GM18517 (cell line): ENCODE results near the gene ZNF324.

Experiments used
- ATAC-seq: cut with Tn5 transposase; IDR thresholded peaks from one replicate; pipeline ENCODE4 v1.9.1; 2021; ENCODE audit warnings: mild to moderate bottlenecking, moderate library complexity; ENCODE audit not compliant: unreplicated experiment

Gene ZNF324

GRCh38 chr19:58520257-58520599 is 53.3 kb downstream of the ZNF324 start:
- no peak for ATAC-seq

GRCh38 chr19:58521651-58522050 is 54.8 kb downstream of the ZNF324 start:
- no peak for ATAC-seq

GRCh38 chr19:58522709-58523108 is 55.8 kb downstream of the ZNF324 start:
- ATAC-seq: no peak
